Fibroblast of skin of right quadriceps (primary cell): ENCODE measurements around the gene SMARCC2.

Source experiments
- DNase-seq: peaks from one replicate; pipeline ENCODE4 v3.0.0-alpha.2; 2013

SMARCC2 gene

GRCh38 chr12:56146492-56147460, 42.5 kb downstream of the SMARCC2 start:
- no peak for DNase-seq

GRCh38 chr12:56145217-56145616, 44.1 kb downstream of the SMARCC2 start:
- no peak for DNase-seq

DNA sequence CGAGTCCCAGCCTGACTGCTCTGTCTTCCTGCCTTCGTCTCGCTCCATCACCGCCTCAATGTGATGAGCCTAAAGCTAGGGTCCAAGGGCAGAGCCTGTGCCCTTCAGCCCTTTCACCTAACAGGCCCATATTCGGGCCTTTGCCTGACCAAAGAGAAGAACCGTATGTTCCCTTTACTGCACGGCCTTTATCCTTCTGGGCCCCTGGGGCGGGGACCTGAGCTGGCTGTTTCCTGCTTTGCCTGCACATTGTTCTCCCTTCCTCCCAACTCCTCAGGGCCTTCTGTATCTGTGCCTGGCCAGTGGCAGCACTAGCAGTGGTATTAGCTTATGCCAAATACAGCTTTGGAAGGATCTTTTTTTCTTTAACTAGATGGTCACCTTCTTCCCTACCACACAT, 45.4 kb downstream of the SMARCC2 start:
- no peak for DNase-seq

DNA sequence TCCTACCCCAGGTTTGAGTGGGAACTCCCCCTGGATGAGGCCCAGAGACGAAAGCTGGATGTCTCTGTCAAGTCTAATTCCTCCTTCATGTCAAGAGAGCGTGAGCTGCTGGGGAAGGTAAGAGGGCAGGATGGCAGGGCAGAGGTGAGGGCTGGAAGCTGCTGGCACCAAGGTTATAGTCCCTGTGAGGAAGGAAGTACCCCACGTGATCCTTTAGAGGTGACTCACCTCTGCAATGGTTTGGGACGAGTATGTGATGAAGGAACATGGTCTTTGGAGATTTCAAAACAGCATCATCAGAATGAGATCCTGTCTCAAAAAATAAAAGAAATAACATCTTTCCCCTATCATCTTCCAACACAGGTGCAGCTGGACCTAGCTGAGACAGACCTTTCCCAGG, 46.1 kb downstream of the SMARCC2 start:
- DNase-seq = no peak

DNA sequence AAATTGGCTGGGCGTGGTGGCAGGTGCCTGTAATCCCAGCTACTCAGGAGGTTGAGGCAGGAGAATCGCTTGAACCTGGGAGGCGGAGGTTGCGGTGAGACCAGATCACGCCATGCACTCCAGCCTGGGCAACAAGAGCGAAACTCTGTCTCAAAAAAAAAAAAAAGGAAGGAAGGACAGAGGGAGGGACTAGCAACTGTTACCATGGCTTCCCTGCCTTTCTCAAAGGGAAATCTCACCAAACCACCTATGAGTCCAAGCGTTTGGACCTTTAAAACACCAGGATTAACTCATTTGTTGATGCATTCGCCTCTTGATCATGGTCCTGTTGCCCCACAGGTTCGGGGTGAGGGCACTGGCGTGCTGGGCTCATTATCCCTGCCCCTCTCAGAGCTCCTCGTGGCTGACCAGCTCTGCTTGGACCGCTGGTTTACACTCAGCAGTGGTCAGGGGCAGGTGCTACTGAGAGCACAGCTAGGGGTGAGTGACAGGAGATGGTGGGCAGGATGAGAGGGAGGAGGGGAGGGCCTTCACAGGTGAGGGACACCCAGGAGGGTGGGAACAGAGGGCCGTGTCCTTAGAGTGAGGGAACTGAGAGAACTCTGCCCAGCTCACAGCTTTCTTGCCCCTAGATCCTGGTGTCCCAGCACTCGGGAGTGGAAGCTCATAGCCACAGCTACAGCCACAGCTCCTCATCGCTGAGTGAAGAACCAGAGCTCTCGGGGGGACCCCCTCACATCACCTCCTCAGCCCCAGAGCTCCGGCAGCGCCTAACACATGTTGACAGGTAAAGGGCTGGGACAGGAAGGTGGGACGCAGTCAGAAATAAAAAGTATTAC, 47.1 kb downstream of the SMARCC2 start:
- DNase-seq = no peak

- DNase-seq = no peak
Observed at GRCh38 chr12:56137853-56138571, 51.3 kb downstream of the SMARCC2 start.

GRCh38 chr12:56134897-56135296, 54.4 kb downstream of the SMARCC2 start:
- no peak for DNase-seq

DNA sequence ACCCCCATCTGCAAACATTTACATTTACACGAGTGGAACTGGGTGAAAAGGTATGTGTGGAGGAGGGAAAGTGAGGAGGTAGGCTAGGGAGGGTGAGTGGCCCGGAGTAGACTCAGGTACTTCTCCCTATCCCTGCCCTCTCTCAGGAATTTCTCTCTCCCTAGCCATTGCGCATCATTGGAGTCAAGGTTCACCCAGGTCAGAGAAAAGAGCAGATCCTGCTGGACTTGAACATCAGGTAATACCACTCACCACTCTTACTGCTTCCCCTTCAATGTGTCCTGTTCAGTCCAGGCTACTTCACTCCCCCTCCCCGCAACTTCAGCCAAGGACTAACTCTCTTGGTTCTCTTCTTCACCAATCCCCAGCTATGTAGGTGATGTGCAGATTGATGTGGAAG, 58.4 kb downstream of the SMARCC2 start:
- no peak for DNase-seq

DNA sequence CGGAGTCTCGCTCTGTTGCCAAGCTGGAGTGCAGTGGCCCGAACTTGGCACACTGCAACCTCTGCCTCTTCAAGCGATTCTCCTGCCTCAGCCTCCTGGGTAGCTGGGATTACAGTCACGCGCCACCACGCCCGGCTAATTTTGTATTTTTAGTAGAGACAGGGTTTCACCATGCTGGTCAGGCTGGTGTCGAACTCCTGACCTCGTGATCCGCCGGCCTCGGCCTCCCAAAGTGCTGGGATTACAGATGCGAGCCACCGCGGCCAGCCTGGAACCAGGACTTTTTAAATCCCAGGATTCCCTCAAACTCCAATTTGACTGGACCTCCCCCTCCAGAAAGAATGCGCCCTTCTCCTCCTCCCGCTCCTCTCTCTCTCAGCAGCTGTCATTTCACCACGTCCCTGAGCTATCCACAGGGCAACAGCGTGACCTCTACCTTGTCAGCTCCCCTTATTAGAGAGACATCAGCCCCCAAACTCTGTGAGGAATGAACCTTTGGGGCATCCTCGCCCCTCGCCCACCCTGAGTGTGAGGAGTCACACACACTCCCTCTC, 59.3 kb downstream of the SMARCC2 start:
- DNase-seq = no peak

GRCh38 chr12:56129206-56129941, 59.9 kb downstream of the SMARCC2 start:
- peak; percentile 32 for DNase-seq

DNA sequence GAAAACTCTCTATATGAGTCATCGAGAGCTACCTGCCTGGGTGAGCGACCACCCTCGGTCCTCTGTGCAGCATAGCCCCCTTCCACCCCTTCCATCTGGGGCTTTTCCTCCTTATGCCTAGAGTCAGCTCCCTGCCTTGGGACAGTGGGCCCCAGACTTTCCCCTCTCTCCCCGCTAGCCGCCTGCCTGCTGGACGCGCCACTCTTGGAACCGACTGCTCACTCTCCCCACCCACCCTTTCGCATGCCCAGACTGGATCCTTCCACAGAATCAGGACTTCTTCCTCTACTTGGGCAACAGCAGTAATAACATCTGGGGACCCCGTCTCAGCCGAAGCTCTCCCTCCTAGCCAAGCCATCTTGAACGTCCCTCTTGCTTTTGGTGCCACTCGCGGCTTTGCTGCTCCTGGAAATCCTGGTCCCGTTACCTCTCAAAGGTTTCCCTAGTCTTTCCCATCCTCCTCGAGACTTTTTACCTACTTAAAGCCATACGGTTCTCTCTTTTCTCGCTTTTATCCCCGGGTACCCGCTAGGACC, 60.5 kb downstream of the SMARCC2 start:
- peak; percentile 12 for DNase-seq

GRCh38 chr12:56127888-56128669, 61.2 kb downstream of the SMARCC2 start, which contains the start of gene ESYT1:
Gene ESYT1, plus strand, starts transcription at chr12:56128267. Its CDS starts 53 bp downstream, at chr12:56128320.
- DNase-seq = peak; percentile 100

DNA sequence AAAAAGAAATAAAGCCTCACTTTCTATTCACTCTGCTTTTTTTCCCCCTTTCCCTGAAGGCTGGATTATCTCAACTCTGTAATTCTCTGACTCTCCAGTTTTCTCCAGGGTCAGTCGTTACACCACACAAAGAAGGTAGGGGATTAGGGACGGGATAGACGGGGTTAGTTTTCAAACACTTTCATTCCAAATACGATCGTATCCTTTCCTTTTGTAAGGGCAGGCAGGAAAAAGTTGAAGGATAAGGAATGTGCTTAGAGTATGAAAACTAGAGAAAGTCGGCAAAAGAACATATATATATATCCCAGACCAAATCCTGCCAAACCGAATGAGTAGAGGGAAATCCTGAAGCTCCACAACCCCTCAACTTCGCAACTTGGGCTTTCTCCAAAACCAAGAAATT, 61.8 kb downstream of the SMARCC2 start:
- no peak for DNase-seq

DNA sequence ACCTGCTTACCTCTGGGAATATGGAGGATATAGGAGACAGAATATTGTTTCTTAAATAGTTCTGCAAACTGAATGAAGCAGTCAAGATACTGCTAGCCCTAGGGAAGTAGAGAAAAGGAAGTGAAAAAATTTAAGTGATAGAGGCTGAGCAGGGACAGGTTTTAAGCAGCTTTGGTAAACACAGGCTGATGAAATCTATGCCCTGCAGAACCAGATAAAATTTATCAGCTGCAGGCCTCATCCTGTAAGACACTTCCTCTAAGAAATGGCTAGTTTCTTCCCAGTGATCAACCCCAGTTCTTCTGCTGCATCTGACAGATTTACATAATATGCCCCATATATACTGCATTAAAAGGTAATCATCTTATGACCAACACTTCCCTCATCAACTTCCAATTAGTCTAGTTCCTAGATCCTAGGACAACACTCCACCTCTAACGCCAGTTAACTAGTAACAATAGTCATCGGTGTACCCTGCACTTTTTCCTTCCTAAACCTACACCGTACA, 62.5 kb downstream of the SMARCC2 start:
- DNase-seq = no peak

- DNase-seq = no peak
Observed at GRCh38 chr12:56124133-56124532, 65.2 kb downstream of the SMARCC2 start.

GRCh38 chr12:56122637-56123036, 66.6 kb downstream of the SMARCC2 start:
- DNase-seq = no peak

DNA sequence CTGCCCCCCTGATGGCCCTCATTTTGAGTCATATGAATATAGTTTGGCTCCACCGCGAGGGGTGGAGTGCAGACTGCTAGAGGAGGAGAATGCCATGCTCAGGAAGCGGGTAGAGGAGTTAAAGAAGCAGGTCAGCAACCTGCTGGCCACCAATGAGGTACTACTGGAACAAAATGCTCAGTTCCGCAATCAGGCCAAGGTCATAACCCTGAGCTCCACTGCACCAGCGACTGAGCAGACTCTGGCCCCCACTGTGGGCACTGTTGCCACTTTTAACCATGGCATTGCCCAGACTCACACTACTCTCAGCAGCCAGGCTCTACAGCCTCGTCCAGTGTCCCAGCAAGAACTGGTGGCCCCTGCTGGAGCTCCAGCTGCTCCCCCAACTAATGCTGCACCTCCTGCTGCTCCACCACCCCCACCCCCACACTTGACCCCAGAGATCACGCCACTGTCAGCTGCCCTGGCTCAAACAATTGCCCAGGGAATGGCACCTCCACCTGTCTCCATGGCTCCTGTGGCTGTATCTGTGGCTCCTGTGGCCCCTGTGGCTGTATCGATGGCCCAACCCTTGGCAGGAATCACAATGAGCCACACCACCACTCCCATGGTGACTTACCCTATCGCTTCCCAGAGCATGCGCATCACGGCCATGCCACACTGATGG, 67.9 kb downstream of the SMARCC2 start:
- no peak for DNase-seq

DNA sequence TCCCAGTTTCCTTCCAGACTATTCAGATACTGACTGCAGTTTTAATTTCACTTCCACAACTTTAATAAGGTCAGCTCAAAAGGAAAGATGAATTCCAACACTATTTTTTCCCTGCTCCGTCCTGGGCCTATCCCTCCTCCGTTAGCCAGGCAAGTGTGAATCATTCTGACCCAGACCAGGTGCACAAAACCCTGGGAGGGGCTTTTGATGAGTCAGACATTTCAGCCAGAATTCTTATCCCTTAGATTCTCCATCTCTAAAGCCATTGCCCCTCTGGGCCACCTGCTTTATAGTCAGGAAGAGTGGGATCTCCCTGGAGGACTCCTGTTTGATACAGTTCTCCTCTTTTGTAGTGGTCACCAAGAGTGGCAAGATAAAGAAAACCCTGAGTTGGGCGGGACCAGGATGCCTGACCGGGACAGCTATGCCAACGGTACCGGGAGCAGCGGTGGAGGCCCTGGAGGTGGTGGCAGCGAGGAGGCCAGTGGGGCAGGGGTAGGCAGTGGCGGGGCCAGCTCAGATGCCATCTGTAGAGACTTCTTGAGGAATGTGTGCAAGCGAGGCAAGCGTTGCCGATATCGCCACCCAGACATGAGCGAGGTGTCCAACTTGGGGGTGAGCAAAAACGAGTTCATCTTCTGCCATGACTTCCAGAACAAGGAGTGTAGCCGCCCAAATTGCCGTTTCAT, 69.0 kb downstream of the SMARCC2 start:
- no peak for DNase-seq

- DNase-seq = peak; percentile 94
Observed at GRCh38 chr12:56119361-56119796, 69.9 kb downstream of the SMARCC2 start.
